ENCODE results near the gene TMEM167B.

DNA sequence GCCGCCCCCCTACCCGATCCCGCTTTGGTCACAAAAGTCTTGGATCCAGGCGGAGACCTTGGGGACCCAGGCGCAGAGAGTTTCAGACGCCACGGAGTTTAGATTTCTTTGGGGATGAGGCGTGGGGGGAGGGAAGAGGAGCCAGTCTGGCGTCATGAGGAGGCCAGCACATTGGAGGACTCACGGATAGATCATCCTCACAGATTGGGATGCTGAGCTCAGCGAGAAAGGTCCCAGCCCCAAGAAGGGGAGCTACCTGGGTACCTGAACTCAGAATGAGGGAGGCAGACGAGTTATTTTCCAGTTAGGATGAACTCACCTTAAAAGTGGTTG lies 23.7 kb downstream of the TMEM167B start:
- TF ChIP-seq, protein P1, sequence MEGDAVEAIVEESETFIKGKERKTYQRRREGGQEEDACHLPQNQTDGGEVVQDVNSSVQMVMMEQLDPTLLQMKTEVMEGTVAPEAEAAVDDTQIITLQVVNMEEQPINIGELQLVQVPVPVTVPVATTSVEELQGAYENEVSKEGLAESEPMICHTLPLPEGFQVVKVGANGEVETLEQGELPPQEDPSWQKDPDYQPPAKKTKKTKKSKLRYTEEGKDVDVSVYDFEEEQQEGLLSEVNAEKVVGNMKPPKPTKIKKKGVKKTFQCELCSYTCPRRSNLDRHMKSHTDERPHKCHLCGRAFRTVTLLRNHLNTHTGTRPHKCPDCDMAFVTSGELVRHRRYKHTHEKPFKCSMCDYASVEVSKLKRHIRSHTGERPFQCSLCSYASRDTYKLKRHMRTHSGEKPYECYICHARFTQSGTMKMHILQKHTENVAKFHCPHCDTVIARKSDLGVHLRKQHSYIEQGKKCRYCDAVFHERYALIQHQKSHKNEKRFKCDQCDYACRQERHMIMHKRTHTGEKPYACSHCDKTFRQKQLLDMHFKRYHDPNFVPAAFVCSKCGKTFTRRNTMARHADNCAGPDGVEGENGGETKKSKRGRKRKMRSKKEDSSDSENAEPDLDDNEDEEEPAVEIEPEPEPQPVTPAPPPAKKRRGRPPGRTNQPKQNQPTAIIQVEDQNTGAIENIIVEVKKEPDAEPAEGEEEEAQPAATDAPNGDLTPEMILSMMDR (IDR thresholded peaks at IDR 0.05; ENCODE audit: low read depth, low read length): no peak
- TF ChIP-seq POLR2A (IDR thresholded peaks at IDR 0.05; ENCODE audit: extremely low read depth, insufficient read length) (no peak), MAX (IDR thresholded peaks at IDR 0.05; ENCODE audit: low read depth, low read length) (no peak)
